ENCODE data around the gene ECM1.
A peak's percentile ranks its signal among the peaks of the same experiment; 100 is the strongest.

ECM1 gene

GRCh38 chr1:150545486-150546032 is 37.6 kb downstream of the ECM1 start:
- TF ChIP-seq CTCF (IDR thresholded peaks at IDR 0.05): no peak

- no peak for TF ChIP-seq CTCF (IDR thresholded peaks at IDR 0.05)
Observed at GRCh38 chr1:150546294-150546937, 38.5 kb downstream of the ECM1 start.

GRCh38 chr1:150548324-150548631 is 40.4 kb downstream of the ECM1 start:
- no peak for TF ChIP-seq CTCF (IDR thresholded peaks at IDR 0.05)

GRCh38 chr1:150548632-150549495 is 41.0 kb downstream of the ECM1 start, which contains the start of gene ADAMTSL4:
Gene ADAMTSL4 (plus strand): TSS chr1:150549408. CDS start chr1:150552289, 2,881 bp downstream.
- TF ChIP-seq CTCF (IDR thresholded peaks at IDR 0.05): peak; percentile 23; the same call in 1 of the 2 replicates

- TF ChIP-seq CTCF (IDR thresholded peaks at IDR 0.05): no peak
Observed at GRCh38 chr1:150549496-150550221, 41.8 kb downstream of the ECM1 start.

GRCh38 chr1:150550222-150551050 is 42.5 kb downstream of the ECM1 start:
- no peak for TF ChIP-seq CTCF (IDR thresholded peaks at IDR 0.05)
